Liver (tissue), 9 donors: ENCODE data around the gene STARD3NL. TPM values are rescaled to one million over a fixed set of nuclear protein-coding genes. Genes with fewer than 3 reads are reported as not detected.
A peak's percentile ranks its signal among the peaks of the same experiment; 100 is the strongest.
"Not testable (repeated sequence)": the region's sequence is repeated elsewhere in the genome, so short reads cannot be mapped to it uniquely, and the experiment has no call there.

Source experiments
- DNase-seq: peaks from one replicate; pipeline ENCODE4 v3.0.0-alpha.2; 2017; ENCODE audit warnings: low spot score
- H3K27ac ChIP-seq, 2 donors: one replicate each; pipeline ENCODE4 v1.7.0; 2013; ENCODE audit warnings: inconsistent platforms in 2 of 2, low read length in 2 of 2, control low read depth in 1 of 2, low read depth in 1 of 2, mild to moderate bottlenecking in 1 of 2
- H3K27me3 ChIP-seq, 4 donors: one replicate each; pipeline versions ENCODE4 v1.6.1 to v1.7.0; 2013; ENCODE audit warnings: low read length in 3 of 4, inconsistent platforms in 1 of 4, mild to moderate bottlenecking in 1 of 4, moderate library complexity in 1 of 4; ENCODE audit not compliant: control insufficient read depth in 4 of 4, insufficient read depth in 4 of 4
- H3K36me3 ChIP-seq, 4 donors: one replicate each; pipeline versions ENCODE4 v1.6.1 to v1.7.0; 2013; ENCODE audit warnings: low read length in 3 of 4, mild to moderate bottlenecking in 3 of 4, low read depth in 1 of 4, moderate library complexity in 1 of 4; ENCODE audit not compliant: control insufficient read depth in 4 of 4, insufficient read depth in 3 of 4
- H3K4me1 ChIP-seq, 4 donors: one replicate each; pipeline versions ENCODE4 v1.6.1 to v1.7.0; 2013; ENCODE audit warnings: low read length in 3 of 4, mild to moderate bottlenecking in 3 of 4, moderate library complexity in 1 of 4; ENCODE audit not compliant: control insufficient read depth in 4 of 4, insufficient read depth in 4 of 4
- H3K4me3 ChIP-seq, 3 donors: one replicate each; pipeline versions ENCODE4 v1.6.1 to v1.7.0; 2013; ENCODE audit warnings: low read length in 3 of 3, control low read depth in 1 of 3, low read depth in 1 of 3, mild to moderate bottlenecking in 1 of 3
- H3K9ac ChIP-seq, 2 donors: one replicate each; pipeline ENCODE4 v1.7.0; 2013; ENCODE audit warnings: low read length in 2 of 2, mild to moderate bottlenecking in 2 of 2, moderate library complexity in 2 of 2, control low read depth in 1 of 2, low read depth in 1 of 2
- H3K9me3 ChIP-seq, 4 donors: one replicate each; pipeline versions ENCODE4 v1.6.1 to v1.7.0; 2013; ENCODE audit warnings: low read length in 3 of 4; ENCODE audit not compliant: control insufficient read depth in 4 of 4
- EGR1 ChIP-seq, 2 donors: IDR thresholded peaks; 2 replicates each; pipeline ENCODE4 v1.6.1; 2016 to 2018; ENCODE audit warnings: antibody characterized with exemption in 2 of 2, low read depth in 2 of 2
- FOXA1 ChIP-seq: IDR thresholded peaks from 2 replicates; pipeline ENCODE4 v1.6.1; 2016; ENCODE audit warnings: antibody characterized with exemption
- GABPA ChIP-seq, 2 donors: IDR thresholded peaks in 1 of 2; conservative IDR thresholded peaks in 1 of 2; 2 replicates each; pipeline ENCODE4 v1.6.1; 2016; ENCODE audit warnings: antibody characterized with exemption in 2 of 2, mild to moderate bottlenecking in 1 of 2, moderate library complexity in 1 of 2
- HNF4A ChIP-seq, 2 donors: conservative IDR thresholded peaks; 2 replicates each; pipeline ENCODE4 v1.6.1; 2016; ENCODE audit warnings: antibody characterized with exemption in 2 of 2, mild to moderate bottlenecking in 2 of 2
- HNF4G ChIP-seq: IDR thresholded peaks from 2 replicates; pipeline ENCODE4 v1.6.1; 2016; ENCODE audit warnings: antibody characterized with exemption
- NR2F2 ChIP-seq: IDR thresholded peaks from 2 replicates; pipeline ENCODE4 v1.6.1; 2016; ENCODE audit warnings: antibody characterized with exemption
- RAD21 ChIP-seq, 2 donors: IDR thresholded peaks; 2 replicates each; pipeline ENCODE4 v1.6.1; 2016; ENCODE audit warnings: antibody characterized with exemption in 2 of 2, mild to moderate bottlenecking in 2 of 2
- RXRA ChIP-seq, 2 donors: IDR thresholded peaks; 2 replicates each; pipeline ENCODE4 v1.6.1; 2017 to 2018; ENCODE audit warnings: antibody characterized with exemption in 2 of 2, mild to moderate bottlenecking in 1 of 2
- SP1 ChIP-seq: IDR thresholded peaks from 2 replicates; pipeline ENCODE4 v1.6.1; 2018; ENCODE audit warnings: antibody characterized with exemption, mild to moderate bottlenecking
- TAF1 ChIP-seq: conservative IDR thresholded peaks from 2 replicates; pipeline ENCODE4 v1.6.1; 2016; ENCODE audit warnings: antibody characterized with exemption, mild to moderate bottlenecking
- WGBS: extraction: QIAGEN DNeasy Blood & Tissue Kit; methylation state at CpG from one replicate; pipeline ENCODE4 v1.1.7; 2013; 5-methylcytosine and 5-hydroxymethylcytosine counted together
- polyA plus RNA-seq, 2 donors: library from polyadenylated mRNA; stranded (reverse) in 1 of 2; unstranded in 1 of 2; fragments of 200-250 nt in 1 of 2; fragments of >200 nt in 1 of 2; fragmentation: Nextera tagmentation in 1 of 2; extraction: Ambion mirVana in 1 of 2; gene quantifications; one replicate each; pipeline versions ENCODE4 v1.2.1 to v1.2.3, GENCODE V29; 2013 to 2015
- total RNA-seq, 2 donors: library from RNA; depleted of rRNA; stranded (reverse); fragments of >200 nt; gene quantifications; one replicate each; pipeline ENCODE4 v1.2.3, GENCODE V29; 2014
- TF ChIP-seq, protein P1 (sequence below): IDR thresholded peaks from 2 replicates; pipeline ENCODE4 v1.6.1; 2016; ENCODE audit warnings: antibody characterized with exemption
- TF ChIP-seq, protein P2 (sequence below): IDR thresholded peaks from 2 replicates; pipeline ENCODE4 v1.6.1; 2016; ENCODE audit warnings: antibody characterized with exemption, mild to moderate bottlenecking
- TF ChIP-seq, protein P3 (sequence below): IDR thresholded peaks from 2 replicates; pipeline ENCODE4 v1.6.1; 2016; ENCODE audit warnings: antibody characterized with exemption
- donor health status: healthy.
- donor health status: healthy.
- donor health status: healthy.
- donor health status: healthy.
- donor health status: healthy.

The STARD3NL gene
- total and polyA plus RNA-seq, 4 donors = 9.1 to 25.1 (median 10.2) TPM

DNA sequence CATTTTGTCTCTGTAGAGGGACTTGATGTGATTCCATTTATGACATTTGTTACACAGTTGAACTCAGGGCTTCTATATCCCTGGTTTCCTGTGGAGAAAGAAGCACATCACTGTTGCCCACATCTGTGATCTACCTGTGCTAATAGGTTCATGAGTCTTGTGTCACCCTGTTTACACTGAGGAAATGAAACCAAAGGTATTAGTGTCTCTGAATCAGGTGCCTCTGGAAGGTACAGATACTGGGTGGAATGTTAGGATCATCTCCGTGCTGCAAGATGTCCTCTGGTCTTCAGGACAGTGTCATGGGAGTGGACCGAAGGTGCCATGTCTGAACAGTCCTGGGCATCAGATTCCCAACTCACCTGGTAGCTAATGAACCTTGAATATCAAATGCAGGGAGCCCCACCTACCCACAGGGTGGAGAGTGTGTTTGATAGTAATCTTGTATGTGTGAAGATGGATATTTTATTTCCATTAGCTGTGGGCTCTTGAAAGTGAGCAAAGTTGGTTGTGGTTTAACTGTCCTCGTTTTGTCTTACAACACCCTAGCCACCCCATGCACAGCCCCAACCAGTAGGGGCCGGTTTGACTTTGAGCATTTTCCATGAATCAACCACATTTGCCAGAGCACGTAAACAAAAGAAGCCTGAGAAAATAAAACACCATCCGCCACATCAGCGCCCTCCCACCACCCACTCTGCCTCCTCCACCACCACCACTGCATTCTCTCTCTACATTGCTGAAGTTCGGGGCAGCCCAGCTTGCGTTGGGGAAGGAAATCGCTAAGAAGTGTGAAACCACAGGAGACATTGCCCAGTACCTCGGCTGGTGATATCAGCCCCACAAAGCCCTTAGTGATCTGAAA, 54.7 kb downstream of the STARD3NL start:
- TF ChIP-seq GABPA (IDR thresholded peaks at IDR 0.05 in 1 of 2, conservative IDR thresholded peaks at IDR 0.05 in 1 of 2) = no peak
- TF ChIP-seq HNF4G = no peak
- TF ChIP-seq TAF1 = no peak
- no peak for TF ChIP-seq EGR1 (IDR thresholded peaks at IDR 0.05; ENCODE audit: low read depth in 2 of 2)
- TF ChIP-seq, protein P1, sequence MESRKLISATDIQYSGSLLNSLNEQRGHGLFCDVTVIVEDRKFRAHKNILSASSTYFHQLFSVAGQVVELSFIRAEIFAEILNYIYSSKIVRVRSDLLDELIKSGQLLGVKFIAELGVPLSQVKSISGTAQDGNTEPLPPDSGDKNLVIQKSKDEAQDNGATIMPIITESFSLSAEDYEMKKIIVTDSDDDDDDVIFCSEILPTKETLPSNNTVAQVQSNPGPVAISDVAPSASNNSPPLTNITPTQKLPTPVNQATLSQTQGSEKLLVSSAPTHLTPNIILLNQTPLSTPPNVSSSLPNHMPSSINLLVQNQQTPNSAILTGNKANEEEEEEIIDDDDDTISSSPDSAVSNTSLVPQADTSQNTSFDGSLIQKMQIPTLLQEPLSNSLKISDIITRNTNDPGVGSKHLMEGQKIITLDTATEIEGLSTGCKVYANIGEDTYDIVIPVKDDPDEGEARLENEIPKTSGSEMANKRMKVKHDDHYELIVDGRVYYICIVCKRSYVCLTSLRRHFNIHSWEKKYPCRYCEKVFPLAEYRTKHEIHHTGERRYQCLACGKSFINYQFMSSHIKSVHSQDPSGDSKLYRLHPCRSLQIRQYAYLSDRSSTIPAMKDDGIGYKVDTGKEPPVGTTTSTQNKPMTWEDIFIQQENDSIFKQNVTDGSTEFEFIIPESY = no peak
- TF ChIP-seq RAD21 (IDR thresholded peaks at IDR 0.05) = no peak
- TF ChIP-seq SP1 = no peak
- TF ChIP-seq, protein P2, sequence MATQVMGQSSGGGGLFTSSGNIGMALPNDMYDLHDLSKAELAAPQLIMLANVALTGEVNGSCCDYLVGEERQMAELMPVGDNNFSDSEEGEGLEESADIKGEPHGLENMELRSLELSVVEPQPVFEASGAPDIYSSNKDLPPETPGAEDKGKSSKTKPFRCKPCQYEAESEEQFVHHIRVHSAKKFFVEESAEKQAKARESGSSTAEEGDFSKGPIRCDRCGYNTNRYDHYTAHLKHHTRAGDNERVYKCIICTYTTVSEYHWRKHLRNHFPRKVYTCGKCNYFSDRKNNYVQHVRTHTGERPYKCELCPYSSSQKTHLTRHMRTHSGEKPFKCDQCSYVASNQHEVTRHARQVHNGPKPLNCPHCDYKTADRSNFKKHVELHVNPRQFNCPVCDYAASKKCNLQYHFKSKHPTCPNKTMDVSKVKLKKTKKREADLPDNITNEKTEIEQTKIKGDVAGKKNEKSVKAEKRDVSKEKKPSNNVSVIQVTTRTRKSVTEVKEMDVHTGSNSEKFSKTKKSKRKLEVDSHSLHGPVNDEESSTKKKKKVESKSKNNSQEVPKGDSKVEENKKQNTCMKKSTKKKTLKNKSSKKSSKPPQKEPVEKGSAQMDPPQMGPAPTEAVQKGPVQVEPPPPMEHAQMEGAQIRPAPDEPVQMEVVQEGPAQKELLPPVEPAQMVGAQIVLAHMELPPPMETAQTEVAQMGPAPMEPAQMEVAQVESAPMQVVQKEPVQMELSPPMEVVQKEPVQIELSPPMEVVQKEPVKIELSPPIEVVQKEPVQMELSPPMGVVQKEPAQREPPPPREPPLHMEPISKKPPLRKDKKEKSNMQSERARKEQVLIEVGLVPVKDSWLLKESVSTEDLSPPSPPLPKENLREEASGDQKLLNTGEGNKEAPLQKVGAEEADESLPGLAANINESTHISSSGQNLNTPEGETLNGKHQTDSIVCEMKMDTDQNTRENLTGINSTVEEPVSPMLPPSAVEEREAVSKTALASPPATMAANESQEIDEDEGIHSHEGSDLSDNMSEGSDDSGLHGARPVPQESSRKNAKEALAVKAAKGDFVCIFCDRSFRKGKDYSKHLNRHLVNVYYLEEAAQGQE = no peak
- TF ChIP-seq NR2F2 = no peak
- TF ChIP-seq, protein P3, sequence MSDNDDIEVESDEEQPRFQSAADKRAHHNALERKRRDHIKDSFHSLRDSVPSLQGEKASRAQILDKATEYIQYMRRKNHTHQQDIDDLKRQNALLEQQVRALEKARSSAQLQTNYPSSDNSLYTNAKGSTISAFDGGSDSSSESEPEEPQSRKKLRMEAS = no peak
- Histone ChIP-seq H3K36me3 (peaks cover 0 to 16% (median 9%) of the 10 kb centered on the region in 4 donors), H3K4me1 (no peaks in the 10 kb centered on the region), H3K9ac (no peak overlapping the region), H3K27me3 (no peaks in the 10 kb centered on the region), H3K4me3 (no peak overlapping the region), H3K9me3 (no peaks in the 10 kb centered on the region), H3K27ac (peak overlapping the region in 1 of 2 donors; percentile 40)
- no peak for DNase-seq
- 76% methylated on average over 11 of the region's 11 CpGs for WGBS

DNA sequence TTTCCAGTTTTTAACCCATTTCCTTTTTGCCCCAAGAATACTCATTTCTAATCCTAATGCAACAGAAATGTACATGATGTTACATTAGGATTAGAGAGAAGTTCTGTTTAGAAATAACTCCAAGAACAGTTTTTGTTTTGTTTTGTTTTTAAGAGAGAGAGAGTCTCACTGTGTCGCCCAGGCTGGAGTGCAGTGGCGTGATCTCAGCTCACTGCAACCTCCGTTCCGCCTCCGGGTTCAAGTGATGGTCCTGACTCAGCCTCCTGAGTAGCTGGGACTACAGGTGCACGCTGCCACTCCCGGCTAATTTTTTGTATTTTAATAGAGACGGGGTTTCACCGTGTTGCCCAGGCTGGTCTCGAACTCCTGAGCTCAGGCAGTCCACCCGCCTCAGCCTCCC, 56.7 kb downstream of the STARD3NL start:
- 92% methylated on average over 11 of the region's 11 CpGs for WGBS
- H3K4me3 ChIP-seq, H3K9ac ChIP-seq, H3K4me1 ChIP-seq, H3K9me3 ChIP-seq, H3K36me3 ChIP-seq, H3K27ac ChIP-seq, DNase-seq, H3K27me3 ChIP-seq: not testable (repeated sequence)

DNA sequence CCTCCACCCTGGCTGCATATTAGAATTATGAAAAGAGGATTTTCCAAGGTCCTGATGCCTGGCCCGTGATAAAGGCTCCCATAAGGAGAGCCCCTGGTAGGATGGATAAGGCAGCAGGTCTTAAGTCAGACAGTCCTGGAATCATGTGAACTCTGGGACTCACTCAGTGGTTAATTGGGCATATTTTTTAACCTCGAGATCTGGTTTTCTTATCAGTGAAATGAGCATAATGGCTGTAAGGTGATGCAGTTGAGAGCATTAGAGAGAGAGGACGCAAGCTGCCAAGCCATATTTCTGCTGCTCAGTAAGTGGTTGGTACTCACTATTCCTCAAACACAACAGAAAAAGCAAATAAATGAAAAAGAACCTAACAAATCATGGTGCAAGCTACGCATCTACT, 57.6 kb downstream of the STARD3NL start:
- 79% methylated on average over 4 of the region's 4 CpGs for WGBS
- no peaks in the 10 kb centered on the region for H3K4me1 ChIP-seq
- no peak overlapping the region for H3K27ac ChIP-seq

DNA sequence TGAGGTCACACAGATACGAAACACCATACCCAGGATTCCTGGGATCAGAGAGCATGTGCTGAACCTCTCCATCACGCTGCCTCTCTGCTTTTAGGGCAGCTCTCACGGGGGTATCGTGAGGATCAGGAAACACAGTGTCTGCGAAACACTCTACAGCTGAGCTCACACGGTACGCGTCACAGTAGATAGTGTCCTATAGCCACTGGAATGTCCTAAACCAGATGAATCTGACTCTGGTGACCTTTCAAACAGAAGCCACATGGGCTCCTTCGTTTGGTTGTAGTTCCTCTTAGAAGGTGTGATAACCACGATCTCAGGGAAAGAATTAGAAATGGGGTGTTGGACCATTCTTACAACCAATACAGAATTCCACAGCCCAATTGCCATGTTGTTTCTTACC, 61.1 kb downstream of the STARD3NL start:
- not testable (repeated sequence) for H3K27me3 ChIP-seq, DNase-seq, H3K4me1 ChIP-seq, H3K4me3 ChIP-seq, H3K36me3 ChIP-seq, H3K9me3 ChIP-seq, H3K9ac ChIP-seq, H3K27ac ChIP-seq
- WGBS = 83% methylated on average over 10 of the region's 10 CpGs

More for the DNA sequence above, 57.6 kb downstream of the STARD3NL start:
- TF ChIP-seq HNF4G = no peak
- no peak for TF ChIP-seq HNF4A (conservative IDR thresholded peaks at IDR 0.05)
- no peak for TF ChIP-seq RAD21 (IDR thresholded peaks at IDR 0.05)
- TF ChIP-seq GABPA (IDR thresholded peaks at IDR 0.05 in 1 of 2, conservative IDR thresholded peaks at IDR 0.05 in 1 of 2) = no peak
- no peak for TF ChIP-seq FOXA1
- no peak for TF ChIP-seq RXRA (IDR thresholded peaks at IDR 0.05)
- TF ChIP-seq, protein P3 = no peak
- no peak for TF ChIP-seq NR2F2
- H3K4me3 ChIP-seq = no peak overlapping the region
- H3K27me3 ChIP-seq = no peaks in the 10 kb centered on the region
- DNase-seq = no peak
- H3K36me3 ChIP-seq = peaks cover 0 to 2% (median 0%) of the 10 kb centered on the region in 4 donors
- H3K9me3 ChIP-seq = no peaks in the 10 kb centered on the region
- H3K9ac ChIP-seq = no peak overlapping the region
